Ramos (cell line): ENCODE measurements around the gene MYBBP1A.

ENCODE experiments used
- in situ Hi-C: fragments of 300-500 bp; cut with MboI; formaldehyde crosslinking; loops from one replicate; pipeline ENCODE4 v1.14.3; 2022; ENCODE audit warnings: low sequenced_read_pairs; ENCODE audit not compliant: unreplicated experiment

MYBBP1A gene

GRCh38 chr17:4540224-4540651, 14.9 kb downstream of the MYBBP1A start:
- in situ Hi-C loops = no loop called here

- in situ Hi-C loops = no loop called here
Observed at GRCh38 chr17:4539576-4540223, 15.5 kb downstream of the MYBBP1A start.

- in situ Hi-C loops = no loop called here
Observed at GRCh38 chr17:4539025-4539424, 16.2 kb downstream of the MYBBP1A start.

GRCh38 chr17:4538236-4539002, 16.8 kb downstream of the MYBBP1A start:
- in situ Hi-C loops = no loop called here

- in situ Hi-C loops = no loop called here
Observed at GRCh38 chr17:4537451-4538235, 17.5 kb downstream of the MYBBP1A start.

GRCh38 chr17:4536742-4537411, 18.3 kb downstream of the MYBBP1A start:
- in situ Hi-C loops = no loop called here

GRCh38 chr17:4536259-4536741, 18.9 kb downstream of the MYBBP1A start:
- in situ Hi-C loops = no loop called here

- in situ Hi-C loops = no loop called here
Observed at GRCh38 chr17:4535667-4536258, 19.4 kb downstream of the MYBBP1A start.

GRCh38 chr17:4534928-4535666, 20.1 kb downstream of the MYBBP1A start:
- in situ Hi-C loops = no loop called here

- in situ Hi-C loops = no loop called here
Observed at GRCh38 chr17:4534515-4534914, 20.7 kb downstream of the MYBBP1A start.

- in situ Hi-C loops = no loop called here
Observed at GRCh38 chr17:4533523-4534504, 21.4 kb downstream of the MYBBP1A start.

- in situ Hi-C loops = no loop called here
Observed at GRCh38 chr17:4532860-4533522, 22.2 kb downstream of the MYBBP1A start.

GRCh38 chr17:4531988-4532736, 23.0 kb downstream of the MYBBP1A start:
- in situ Hi-C loops = no loop called here

GRCh38 chr17:4530799-4531730, 24.1 kb downstream of the MYBBP1A start:
- in situ Hi-C loops = no loop called here

- in situ Hi-C loops = no loop called here
Observed at GRCh38 chr17:4529533-4530152, 25.5 kb downstream of the MYBBP1A start.
